ENCODE data around the gene NHLH2.

GRCh38 chr1:115791816-115792215 lies 49.1 kb downstream of the NHLH2 start:
- TF ChIP-seq POLR2AphosphoS5 (IDR thresholded peaks at IDR 0.05; ENCODE audit: low read depth, low read length) (no peak), TAF1 (IDR thresholded peaks at IDR 0.05; ENCODE audit: borderline replicate concordance, insufficient read depth, low read length) (no peak), REST (IDR thresholded peaks at IDR 0.05; ENCODE audit: insufficient read depth in 1 of 2, low read depth in 2 of 2, low read length in 2 of 2) (no peak), SIN3A (IDR thresholded peaks at IDR 0.05; ENCODE audit: borderline replicate concordance, insufficient read depth, low read length) (no peak)
